ENCODE data around the gene TAP1. TPM values are rescaled to one million over a fixed set of nuclear protein-coding genes. Genes with fewer than 3 reads are reported as not detected.

The TAP1 gene
- total and polyA plus RNA-seq, 2 of the 8 experiments (the other 6 are each of a cell fraction or from before 2014, with no cell fraction given), result 16.8 to 22.0 TPM

GRCh38 chr6:32816746-32817204 is 36.7 kb downstream of the TAP1 start, which contains the start of gene HLA-DOB:
TSS of gene HLA-DOB (minus strand) at chr6:32817002. CDS start at chr6:32816951, 51 bp downstream.
- no peak within 1 kb of the TSS for H4K8ac ChIP-seq (ENCODE audit: extremely low read depth, insufficient read depth, low read length)
- no peaks in the 10 kb centered on the region for H4K20me1 ChIP-seq (replicated peaks in 1 of 2; ENCODE audit: control insufficient read depth in 1 of 2, insufficient read depth in 2 of 2, low read length in 2 of 2)
- 66% methylated on average over 3 of the region's 3 CpGs; no CpG with 5 or more reads in 1 of the 2 experiments for WGBS, 2 experiments (ENCODE audit: extremely low coverage in 1 of 2, insufficient coverage in 1 of 2, insufficient read length in 1 of 2, insufficient replicate concordance in 2 of 2, low coverage in 1 of 2, low lambda C conversion rate in 2 of 2, missing lambda C conversion rate in 1 of 2)
- H3K4ac ChIP-seq (replicated peaks; ENCODE audit: insufficient read length, low read depth, low read length), result no peak within 1 kb of the TSS
- no peak within 1 kb of the TSS for H3K14ac ChIP-seq (ENCODE audit: insufficient read length)
- H2AFZ ChIP-seq (ENCODE audit: low read length), result peak within 1 kb of the TSS; percentile 63; the same call in 1 of the 2 replicates
- no peak within 1 kb of the TSS for H3K56ac ChIP-seq (replicated peaks; ENCODE audit: insufficient read length, low read depth, low read length)
- no peak within 1 kb of the TSS for H4K91ac ChIP-seq (replicated peaks; ENCODE audit: insufficient read length, low read length)
- FAIRE-seq, result no peak
- TF ChIP-seq, protein P1, sequence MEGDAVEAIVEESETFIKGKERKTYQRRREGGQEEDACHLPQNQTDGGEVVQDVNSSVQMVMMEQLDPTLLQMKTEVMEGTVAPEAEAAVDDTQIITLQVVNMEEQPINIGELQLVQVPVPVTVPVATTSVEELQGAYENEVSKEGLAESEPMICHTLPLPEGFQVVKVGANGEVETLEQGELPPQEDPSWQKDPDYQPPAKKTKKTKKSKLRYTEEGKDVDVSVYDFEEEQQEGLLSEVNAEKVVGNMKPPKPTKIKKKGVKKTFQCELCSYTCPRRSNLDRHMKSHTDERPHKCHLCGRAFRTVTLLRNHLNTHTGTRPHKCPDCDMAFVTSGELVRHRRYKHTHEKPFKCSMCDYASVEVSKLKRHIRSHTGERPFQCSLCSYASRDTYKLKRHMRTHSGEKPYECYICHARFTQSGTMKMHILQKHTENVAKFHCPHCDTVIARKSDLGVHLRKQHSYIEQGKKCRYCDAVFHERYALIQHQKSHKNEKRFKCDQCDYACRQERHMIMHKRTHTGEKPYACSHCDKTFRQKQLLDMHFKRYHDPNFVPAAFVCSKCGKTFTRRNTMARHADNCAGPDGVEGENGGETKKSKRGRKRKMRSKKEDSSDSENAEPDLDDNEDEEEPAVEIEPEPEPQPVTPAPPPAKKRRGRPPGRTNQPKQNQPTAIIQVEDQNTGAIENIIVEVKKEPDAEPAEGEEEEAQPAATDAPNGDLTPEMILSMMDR (IDR thresholded peaks at IDR 0.05; ENCODE audit: control extremely low read depth in 1 of 3, insufficient read depth in 1 of 3, low read depth in 1 of 3, low read length in 3 of 3), result no peak
- TF ChIP-seq RFX5 (IDR thresholded peaks at IDR 0.05; ENCODE audit: borderline replicate concordance, low read depth, low read length) (peak; percentile 95), CREB1 (IDR thresholded peaks at IDR 0.05) (peak; percentile 71; the same call in 1 of the 2 replicates), BACH1 (IDR thresholded peaks at IDR 0.05; ENCODE audit: low read length) (no peak)
- H3K4me1 ChIP-seq (replicated peaks in 1 of 4; ENCODE audit: control insufficient read depth in 3 of 4, insufficient read depth in 4 of 4, low read length in 3 of 4), result no peaks in the 10 kb centered on the region
- CTCF ChIA-PET (ENCODE audit: partially characterized antibody), result interaction anchor here (0.6 kb wide), 1 partner anchor 19 kb away, joined by 3 read pairs; no protein-coding TSS in a partner anchor
- H3K27me3 ChIP-seq (replicated peaks in 1 of 4; ENCODE audit: control insufficient read depth in 3 of 4, extremely low read depth in 1 of 4, insufficient read depth in 3 of 4, low read length in 3 of 4), result no peaks in the 10 kb centered on the region; a peak in 1 of 7 replicates
- no peak for DNase-seq (ENCODE audit: low read depth in 1 of 2, low spot score in 2 of 2)
- H2BK120ac ChIP-seq (replicated peaks; ENCODE audit: low read depth, low read length), result no peak within 1 kb of the TSS
- no peak within 1 kb of the TSS for H3K23ac ChIP-seq (ENCODE audit: insufficient read length)
- no peak within 1 kb of the TSS for H3K18ac ChIP-seq (ENCODE audit: extremely low read depth, low read length)
- H3K4me2 ChIP-seq (ENCODE audit: insufficient read depth in 1 of 2, low read depth in 2 of 2, low read length in 2 of 2), result no peak within 1 kb of the TSS
- no peak within 1 kb of the TSS for H2BK5ac ChIP-seq (ENCODE audit: low read depth, low read length)
- H3K9me3 ChIP-seq (ENCODE audit: insufficient read depth in 2 of 2, low read depth in 1 of 2, low read length in 1 of 2), result no peaks in the 10 kb centered on the region
- no peak within 1 kb of the TSS for H4K5ac ChIP-seq (ENCODE audit: insufficient read length, low read depth, low read length)
- POLR2A ChIA-PET (ENCODE audit: partially characterized antibody), result no interaction called here
- no peaks in the 10 kb centered on the region for H3K79me1 ChIP-seq (ENCODE audit: low read depth, low read length)
- no peak within 1 kb of the TSS for H2BK12ac ChIP-seq (ENCODE audit: low read depth, low read length)
- no peak within 1 kb of the TSS for H2AK5ac ChIP-seq (ENCODE audit: low read depth, low read length)
- no peak within 1 kb of the TSS for H2BK20ac ChIP-seq (ENCODE audit: low read length)
- H3K36me3 ChIP-seq (ENCODE audit: control insufficient read depth in 2 of 4, insufficient read depth in 4 of 4, low read length in 3 of 4), result no peaks in the 10 kb centered on the region
- H3K23me2 ChIP-seq (ENCODE audit: low read depth, low read length), result no peaks in the 10 kb centered on the region
- no peak within 1 kb of the TSS; a peak in 1 of 7 replicates for H3K9ac ChIP-seq (replicated peaks in 1 of 4; ENCODE audit: extremely low read depth in 1 of 4, low read depth in 3 of 4, low read length in 3 of 4)
- H3K4me3 ChIP-seq (ENCODE audit: extremely low read depth in 1 of 4, insufficient read depth in 2 of 4, low read depth in 3 of 4, low read length in 4 of 4), result no peak within 1 kb of the TSS
- no peak within 1 kb of the TSS for H2BK15ac ChIP-seq (ENCODE audit: low read length)
- no peak within 1 kb of the TSS for H3K27ac ChIP-seq (ENCODE audit: low read depth, low read length)
- no peaks in the 10 kb centered on the region for H3K79me2 ChIP-seq (ENCODE audit: control insufficient read depth in 1 of 2, insufficient read depth in 2 of 2, low read length in 2 of 2)

All from H1 (cell line).